ENCODE measurements around the gene TSPAN31.

GRCh38 chr12:57700317-57700716, 44.5 kb upstream of the TSPAN31 start:
- TF ChIP-seq CTCF (IDR thresholded peaks at IDR 0.05) (no peak), POLR2A (IDR thresholded peaks at IDR 0.05) (no peak)

All from uterus (tissue), 2 donors.